VCaP (cell line): Measurements from ENCODE around the gene NUDT13.
A peak's percentile ranks its signal among the peaks of the same experiment; 100 is the strongest.

ENCODE experiments used
- H3K27ac ChIP-seq: fragments of 450-650 bp; 2 replicates; pipeline ENCODE4 v1.5.1; 2017
- TF ChIP-seq, protein P1 (sequence below): fragments of 450-650 bp; conservative IDR thresholded peaks from 2 replicates; pipeline ENCODE4 v1.5.1; 2017; ENCODE audit warnings: mild to moderate bottlenecking, moderate library complexity

NUDT13 gene

DNA sequence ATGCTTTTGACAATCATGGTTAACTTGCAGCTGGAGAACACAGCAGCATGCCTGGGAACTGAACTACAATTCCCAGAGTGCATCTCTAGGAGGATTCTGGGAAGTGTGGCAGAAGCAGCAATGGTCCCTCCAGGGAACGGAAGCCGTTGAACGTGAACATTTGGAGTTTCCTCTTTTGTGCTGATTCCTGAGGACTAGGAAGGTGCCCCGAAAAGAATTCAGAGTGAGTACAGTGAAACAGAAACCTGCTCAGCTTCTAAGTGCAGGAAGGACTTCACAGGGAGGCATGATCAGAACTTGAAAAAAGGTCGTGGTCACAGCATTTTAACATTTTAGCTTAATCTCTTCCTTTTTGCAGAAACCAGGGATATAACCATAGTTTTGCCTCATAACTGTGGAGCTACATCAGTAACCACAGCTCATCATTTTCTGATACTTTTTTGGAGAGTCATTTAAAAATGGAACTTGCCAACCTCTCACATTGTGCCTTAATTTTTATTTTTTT, at the start of gene NUDT13:
NUDT13 (plus strand) TSS at position 111 of the 505 bp plus-strand sequence. CDS start 3,911 bp downstream, outside the sequence.
- TF ChIP-seq, protein P1, sequence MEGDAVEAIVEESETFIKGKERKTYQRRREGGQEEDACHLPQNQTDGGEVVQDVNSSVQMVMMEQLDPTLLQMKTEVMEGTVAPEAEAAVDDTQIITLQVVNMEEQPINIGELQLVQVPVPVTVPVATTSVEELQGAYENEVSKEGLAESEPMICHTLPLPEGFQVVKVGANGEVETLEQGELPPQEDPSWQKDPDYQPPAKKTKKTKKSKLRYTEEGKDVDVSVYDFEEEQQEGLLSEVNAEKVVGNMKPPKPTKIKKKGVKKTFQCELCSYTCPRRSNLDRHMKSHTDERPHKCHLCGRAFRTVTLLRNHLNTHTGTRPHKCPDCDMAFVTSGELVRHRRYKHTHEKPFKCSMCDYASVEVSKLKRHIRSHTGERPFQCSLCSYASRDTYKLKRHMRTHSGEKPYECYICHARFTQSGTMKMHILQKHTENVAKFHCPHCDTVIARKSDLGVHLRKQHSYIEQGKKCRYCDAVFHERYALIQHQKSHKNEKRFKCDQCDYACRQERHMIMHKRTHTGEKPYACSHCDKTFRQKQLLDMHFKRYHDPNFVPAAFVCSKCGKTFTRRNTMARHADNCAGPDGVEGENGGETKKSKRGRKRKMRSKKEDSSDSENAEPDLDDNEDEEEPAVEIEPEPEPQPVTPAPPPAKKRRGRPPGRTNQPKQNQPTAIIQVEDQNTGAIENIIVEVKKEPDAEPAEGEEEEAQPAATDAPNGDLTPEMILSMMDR, result no peak
- peak within 1 kb of the TSS; percentile 78 for H3K27ac ChIP-seq

DNA sequence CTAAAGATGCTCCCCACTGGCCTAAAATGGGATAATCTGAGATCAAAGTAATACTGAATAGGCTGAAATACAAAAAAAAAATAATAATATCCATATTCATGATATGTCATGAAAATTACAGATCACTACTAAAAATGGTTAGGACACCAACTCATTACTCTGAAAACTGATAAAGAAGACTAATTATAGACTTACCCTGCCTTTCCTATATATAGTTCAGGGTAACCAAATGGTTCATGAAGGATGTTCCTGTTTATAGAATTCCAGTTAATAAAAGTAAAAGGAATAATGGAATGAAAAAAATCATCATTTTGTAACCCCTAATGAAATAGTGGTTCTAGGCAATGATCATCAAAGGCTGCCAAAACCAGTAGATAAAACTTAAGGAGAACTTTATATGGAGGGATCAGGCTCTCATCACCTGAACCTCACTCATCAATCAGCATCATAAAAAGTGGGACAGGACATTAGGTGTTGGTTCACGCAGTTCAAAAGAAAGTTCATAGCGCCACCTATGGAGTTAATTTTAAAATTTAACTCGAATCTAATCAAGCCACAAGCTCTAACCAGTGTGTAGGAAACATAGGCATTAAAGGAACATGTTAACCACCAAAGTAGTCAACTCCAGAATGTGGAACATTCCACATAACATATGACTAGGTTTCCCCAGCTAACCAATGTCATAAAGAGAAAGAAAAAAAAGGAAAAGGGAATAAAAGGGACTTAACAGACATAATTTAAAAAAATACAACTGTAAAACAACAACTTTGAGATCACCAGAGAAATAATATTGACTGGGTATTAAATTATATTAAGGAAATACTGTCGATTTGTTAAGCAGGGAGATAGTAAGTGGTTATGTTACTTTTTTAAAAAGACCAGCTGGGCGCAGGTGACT, 49.3 kb upstream of the NUDT13 start:
- TF ChIP-seq, protein P1, result peak; percentile 69
- H3K27ac ChIP-seq, result no peak overlapping the region

DNA sequence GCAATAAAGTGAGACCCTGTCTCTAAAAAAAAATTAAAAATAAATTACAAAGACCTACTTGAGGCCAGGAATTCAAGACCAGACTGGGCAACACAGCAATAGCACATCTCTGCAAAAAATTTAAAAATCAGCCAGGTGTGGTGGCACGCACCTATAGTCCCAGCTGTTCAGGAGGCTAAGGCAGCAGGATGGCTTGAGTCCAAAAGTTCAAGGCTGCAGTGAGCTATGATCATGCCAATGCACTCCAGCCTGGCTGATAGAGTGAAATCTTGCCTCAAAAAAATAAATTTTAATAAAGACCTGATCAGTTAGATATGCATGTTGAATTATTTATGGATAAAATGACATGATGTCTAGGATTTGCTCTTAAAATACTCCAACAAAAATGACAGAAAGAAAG, 48.5 kb upstream of the NUDT13 start:
- no peak overlapping the region for H3K27ac ChIP-seq
- TF ChIP-seq, protein P1, result no peak

DNA sequence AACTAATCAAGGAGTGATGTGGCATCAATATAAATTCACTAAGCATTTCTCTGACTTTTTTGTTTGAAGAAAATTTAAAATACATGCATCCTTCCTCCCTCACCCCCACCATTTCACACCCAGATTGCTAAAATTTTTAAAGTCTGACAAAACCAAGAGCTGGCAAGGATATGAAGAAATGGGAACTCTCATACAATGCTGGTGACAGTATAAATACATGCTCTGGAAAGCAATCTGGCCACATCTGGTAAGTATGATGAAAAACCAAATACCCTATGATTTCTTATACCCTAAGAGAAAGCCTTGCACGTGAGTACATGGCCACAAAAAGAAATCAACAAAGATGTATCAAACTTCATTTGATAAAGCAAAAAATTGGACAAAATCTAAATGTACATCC, 44.8 kb upstream of the NUDT13 start:
- TF ChIP-seq, protein P1, result no peak
- H3K27ac ChIP-seq, result no peak overlapping the region

DNA sequence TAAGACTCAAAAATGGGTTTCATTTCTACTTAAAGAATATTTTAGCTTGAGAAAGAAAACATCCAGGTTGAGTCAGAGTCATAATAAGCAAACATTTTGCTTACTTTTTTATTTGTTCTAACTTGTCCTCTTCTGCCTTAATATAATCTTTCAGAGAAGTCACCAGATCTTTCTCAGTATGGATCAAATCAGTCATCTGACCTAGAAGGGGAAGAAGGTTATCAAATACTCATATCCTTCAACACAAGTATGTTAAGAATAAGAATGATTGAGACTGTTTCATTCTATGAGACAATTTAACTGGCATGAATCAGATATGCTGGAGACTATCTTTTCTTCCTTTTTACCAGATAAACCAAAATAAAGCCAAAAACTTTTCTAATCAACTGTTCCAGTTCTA, 36.6 kb upstream of the NUDT13 start:
- no peak overlapping the region for H3K27ac ChIP-seq
- TF ChIP-seq, protein P1, result no peak

DNA sequence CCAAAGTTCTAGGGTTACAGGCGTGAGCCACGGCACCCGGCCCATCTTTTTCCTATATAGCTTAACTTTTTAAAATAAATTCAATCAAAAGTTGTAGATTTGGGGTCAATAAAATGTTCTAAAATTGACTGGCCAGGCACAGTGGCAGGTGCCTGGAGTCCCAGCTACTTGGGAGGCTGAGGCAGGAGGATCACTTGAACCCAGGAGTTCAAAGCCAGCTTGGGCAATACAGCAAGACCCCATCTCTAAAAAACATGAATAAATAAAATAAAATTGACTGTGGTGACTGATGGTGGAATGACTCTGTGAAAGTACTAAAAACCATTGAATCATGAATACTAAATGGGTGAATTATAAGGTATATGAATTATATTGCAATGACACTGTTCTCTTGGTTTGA, 34.4 kb upstream of the NUDT13 start:
- TF ChIP-seq, protein P1, result no peak

DNA sequence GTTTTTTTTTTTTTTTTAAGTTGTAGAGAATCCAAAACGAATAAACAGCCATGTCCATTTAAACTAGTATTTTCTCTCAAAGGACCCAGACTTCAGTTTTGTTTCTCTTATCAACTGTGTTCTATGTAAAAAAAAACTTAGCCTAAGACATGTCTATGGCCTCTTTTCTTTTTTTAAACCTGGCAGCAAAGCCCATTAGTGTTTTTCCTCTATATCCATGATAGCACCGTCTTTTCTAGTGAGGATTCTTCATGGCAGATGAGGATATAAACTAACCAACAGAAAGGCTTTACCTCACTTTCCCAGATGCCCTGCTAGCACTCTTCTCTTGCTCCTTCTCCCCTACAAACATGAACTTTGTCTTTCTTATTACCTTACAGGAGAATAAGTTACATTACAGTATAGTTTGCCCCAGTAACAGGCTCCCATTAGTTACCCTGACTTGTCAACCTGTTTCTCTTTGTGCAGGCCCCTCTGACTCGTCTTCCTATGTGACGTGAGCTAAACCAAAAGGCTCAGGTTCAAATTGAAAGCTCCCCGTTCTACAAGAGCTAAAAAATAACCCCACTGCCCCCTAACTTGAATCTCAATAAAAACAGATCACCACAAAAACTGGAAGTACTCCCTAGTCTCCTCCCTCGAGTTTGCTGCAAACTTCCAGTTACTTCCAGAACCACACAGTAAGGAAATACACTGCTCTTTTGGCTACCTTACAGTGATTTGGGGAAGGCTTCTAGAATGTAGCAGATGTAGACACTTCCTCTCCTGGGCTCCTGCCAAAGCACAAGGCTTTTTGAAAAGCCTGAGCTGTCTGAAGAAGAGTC, 33.7 kb upstream of the NUDT13 start:
- TF ChIP-seq, protein P1, result no peak

More for the DNA sequence above, 34.4 kb upstream of the NUDT13 start:
- no peak overlapping the region for H3K27ac ChIP-seq

More for the DNA sequence above, 33.7 kb upstream of the NUDT13 start:
- H3K27ac ChIP-seq, result peak overlapping the region; percentile 59
